GM18502 (cell line): ENCODE data around the gene SORBS2.

Experiments used
- ATAC-seq: cut with Tn5 transposase; IDR thresholded peaks from one replicate; pipeline ENCODE4 v1.9.1; 2021; ENCODE audit warnings: mild to moderate bottlenecking; ENCODE audit not compliant: unreplicated experiment, poor library complexity

The SORBS2 gene

DNA sequence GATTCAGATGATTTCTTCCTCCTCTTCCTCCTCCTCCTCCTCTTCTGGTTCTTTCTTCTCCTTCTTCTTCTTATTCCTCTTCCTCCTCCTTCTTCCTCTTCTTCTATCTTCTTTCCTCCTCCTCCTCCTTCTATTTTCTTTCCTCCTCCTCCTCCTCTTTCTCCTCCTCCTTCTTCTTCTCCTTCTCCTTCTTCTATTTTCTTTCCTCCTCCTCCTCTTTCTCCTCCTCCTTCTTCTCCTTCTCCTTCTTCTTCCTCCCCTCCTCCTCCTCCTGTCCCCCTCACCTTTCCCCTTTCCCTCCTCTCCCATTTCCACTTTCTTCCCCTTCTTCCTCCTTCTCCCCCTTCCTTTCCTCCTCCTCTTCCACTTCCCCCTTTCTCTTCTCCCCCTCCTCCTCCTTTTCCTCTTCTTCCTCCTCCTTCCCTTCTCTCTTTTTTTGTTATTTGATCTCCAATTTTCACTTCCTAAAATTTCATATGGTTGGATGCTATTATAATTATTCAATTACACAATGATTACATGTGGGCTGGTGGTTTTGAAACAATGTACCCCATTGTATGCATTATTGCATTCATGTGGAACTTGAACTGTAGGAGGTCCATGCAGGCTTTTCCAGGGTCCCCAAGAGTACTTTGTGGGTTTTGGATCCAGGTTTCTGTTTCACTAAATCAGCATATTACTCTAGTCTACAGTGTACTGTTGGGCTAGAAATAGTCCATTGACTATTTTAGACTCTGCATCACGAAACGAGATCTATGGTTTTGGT is 68.1 kb downstream of the SORBS2 start:
- ATAC-seq: no peak

DNA sequence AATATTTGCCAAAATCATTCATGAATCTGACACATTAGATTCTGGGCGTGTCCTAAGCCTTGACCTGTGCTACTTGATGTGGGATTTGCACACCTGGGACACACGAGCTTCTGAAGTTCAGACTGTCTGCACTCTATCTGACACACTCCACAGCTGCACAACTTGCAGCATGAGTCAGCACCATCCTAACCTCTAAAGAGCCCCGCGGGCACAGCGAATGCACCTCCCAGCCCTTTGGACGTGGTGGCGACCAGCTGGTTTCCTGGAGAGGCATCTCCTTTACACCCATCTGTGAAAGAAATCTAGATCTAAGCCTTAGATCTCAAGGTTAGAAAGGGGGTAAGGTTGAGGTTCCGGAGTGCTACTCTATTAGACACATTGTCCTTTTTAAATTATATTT is 69.2 kb downstream of the SORBS2 start:
- ATAC-seq: peak; percentile 68

DNA sequence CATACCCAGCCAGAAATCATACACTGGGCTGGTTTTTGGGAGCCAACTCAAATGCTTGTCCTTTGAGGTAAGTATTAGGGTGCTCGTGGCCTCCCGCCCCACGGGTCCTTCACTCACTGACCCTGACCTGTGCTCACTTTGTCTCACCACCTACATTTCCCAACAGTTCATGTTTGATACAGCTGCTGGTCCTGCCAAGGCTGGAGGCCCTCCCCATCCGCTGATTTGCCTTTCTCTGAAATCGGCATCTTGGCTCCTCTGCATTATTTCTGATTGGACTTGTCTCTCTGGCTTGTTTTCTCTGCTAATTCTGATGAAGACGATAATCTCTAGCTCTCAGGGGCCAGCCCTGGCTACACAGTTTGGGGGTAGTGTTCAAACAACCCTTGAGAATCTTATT is 70.2 kb downstream of the SORBS2 start:
- no peak for ATAC-seq

DNA sequence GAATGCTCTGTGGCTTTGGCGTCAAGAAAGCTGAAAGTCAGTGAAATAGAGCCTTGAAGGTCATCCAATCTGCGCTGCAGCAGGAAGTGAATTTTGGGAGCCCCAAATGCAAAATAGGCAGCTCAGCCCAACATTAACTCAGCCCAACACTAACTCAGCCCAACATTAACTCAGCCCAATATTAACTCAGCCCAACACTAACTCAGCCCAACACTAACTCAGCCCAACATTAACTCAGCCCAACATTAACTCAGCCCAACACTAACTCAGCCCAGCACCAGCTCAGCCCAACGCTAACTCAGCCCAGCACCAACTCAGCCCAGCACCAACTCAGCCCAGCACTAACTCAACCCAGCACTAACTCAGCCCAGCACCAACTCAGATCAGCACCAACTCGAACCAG is 71.5 kb downstream of the SORBS2 start:
- ATAC-seq: no peak

DNA sequence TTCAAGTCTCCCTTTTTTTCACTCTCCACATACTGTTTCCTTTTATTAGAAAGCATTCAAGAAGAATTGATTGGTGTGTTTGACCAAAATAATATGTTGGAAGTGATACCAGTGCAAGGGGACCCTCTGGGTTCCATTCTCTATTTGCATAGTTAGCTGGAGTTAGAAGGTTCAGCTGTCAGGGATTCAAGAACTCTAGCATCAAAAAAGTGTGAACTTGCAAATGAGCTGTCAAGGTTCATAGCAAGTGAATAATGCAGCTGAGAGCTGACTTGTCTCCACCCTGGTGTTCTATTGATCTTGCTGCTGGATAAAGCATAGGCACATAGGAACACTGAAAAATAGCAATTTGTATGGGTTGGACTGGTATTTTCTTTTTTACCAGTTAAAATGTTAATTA is 73.2 kb downstream of the SORBS2 start:
- ATAC-seq: peak; percentile 23

DNA sequence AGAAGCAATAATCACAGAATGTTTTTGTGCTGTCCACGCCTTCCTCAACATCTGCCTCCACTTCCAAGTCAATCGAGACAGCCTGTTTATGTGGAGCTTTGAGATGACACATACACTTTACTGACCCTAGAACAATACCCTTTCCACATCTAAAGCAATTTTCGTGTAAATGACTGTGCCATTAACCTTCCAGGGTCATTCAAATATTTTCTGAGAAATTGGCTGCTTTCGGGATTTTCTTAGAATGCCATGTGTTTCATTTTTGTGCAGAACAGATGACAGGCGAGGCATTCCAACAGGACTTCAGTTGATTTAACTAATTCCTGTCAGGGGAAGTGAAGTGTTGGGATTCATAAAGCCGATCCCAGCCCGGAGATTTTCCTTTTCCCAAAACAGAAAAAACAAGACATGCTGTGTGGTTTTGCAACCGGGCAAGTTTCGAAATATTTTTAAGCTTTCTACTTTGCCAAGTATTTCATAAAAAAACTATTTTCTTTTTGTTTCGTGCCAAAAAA is 73.9 kb downstream of the SORBS2 start:
- no peak for ATAC-seq

DNA sequence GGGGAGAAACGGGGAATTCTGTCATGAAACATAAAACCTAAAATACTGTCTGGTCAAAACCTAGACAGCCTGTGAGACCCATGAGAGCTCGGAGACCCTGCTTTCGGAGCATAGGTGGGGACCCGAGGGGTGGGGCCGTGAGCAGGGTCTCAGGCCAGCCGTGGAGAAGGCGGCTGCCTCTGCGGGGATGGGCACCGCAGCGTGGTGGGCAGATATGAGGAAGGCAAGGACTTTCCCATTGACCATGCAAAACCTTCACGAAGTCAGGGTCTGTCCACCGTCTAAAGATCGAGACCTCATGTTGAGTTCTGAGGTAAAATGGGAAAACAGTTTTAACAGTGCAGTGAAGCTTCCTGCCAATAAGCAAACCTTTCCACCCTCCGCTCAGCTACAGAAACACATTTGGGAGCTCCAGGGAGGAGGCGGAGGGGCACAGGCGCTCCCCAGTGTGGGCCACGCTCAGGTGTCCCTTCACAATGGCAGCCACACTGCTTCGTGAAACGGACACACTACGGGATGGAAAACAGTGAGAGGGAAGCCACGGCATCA is 74.4 kb downstream of the SORBS2 start:
- ATAC-seq: no peak

DNA sequence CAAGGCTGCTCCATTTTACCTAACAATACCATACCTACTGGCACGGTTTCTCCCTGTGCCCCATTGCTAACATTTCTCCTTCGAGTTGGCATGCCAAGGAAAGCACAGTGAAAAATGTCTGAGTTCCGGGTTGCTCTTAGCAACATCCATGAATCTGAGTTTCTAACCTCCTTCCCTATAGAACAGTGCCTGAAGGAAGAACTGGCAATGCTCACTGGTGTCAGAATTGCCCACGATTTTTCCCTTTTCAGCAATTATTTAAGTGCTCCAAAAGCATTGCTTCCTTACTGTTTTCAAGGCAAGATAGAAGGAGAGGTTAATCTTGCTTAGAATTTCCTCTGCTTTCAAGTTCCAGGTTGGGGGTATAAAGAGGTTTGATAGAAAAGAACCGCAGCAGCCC is 75.1 kb downstream of the SORBS2 start:
- ATAC-seq: no peak

DNA sequence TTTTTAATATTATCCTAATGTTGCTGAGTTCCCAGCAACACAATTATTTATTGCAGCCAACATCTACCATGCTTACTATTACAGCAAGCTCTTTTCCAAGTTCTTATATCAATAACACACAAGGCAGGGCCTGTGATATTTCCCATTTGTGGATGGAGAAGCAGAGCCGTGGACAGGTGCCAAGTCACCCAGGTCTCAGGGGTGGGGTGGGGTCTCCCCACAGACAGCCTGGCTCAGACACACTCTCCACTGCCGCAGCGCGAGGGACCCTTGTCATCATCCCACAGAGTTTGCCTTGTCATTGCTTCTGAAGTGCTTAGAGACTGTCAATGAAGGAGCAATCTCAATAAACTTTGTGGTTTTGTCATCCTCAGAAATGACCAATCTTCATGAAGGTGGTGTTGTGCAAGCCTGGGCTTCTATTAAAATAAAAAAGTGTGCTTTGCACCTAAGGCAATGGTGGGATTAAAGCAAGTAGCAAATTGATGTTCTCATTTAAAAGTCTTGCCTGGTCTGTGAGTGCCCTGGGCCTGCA is 76.1 kb downstream of the SORBS2 start:
- ATAC-seq: no peak

DNA sequence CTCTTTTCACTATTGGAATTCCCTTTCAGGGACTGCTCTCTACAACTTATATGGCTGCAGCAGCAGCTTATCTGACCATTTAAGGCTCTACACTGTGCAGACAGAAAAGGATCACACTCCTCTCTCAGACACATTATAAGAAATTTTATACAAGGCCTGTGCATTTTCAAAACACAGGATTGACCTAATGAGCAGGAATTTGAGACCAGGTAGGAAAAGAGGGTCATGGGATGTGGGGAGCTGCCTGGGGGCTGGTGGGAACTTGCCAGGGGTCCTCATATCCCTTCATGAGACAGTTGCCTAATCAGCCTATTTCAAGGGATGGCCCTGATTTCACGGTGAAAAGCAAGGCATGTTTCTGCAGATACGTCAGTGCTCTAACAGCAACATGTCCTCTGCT is 77.1 kb downstream of the SORBS2 start:
- no peak for ATAC-seq

DNA sequence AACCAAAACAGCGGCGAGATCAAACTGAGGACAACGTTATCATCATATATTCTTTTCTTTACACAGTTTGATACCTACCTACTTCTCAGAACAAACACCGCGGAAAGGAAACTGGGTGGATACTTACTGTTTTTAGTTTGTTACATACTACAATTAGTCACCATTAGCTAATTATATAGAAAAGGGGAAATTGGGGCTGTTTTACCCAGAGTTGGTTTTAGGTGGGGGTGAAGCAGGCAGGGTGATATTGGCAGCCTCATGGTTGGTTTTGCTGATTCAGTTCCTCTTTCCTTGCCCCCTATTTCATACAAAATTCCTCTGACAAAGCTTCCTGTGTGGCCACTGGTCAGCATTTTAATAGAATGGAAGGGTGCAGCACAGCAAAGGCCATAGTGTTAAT is 77.8 kb downstream of the SORBS2 start:
- ATAC-seq: peak; percentile 68

DNA sequence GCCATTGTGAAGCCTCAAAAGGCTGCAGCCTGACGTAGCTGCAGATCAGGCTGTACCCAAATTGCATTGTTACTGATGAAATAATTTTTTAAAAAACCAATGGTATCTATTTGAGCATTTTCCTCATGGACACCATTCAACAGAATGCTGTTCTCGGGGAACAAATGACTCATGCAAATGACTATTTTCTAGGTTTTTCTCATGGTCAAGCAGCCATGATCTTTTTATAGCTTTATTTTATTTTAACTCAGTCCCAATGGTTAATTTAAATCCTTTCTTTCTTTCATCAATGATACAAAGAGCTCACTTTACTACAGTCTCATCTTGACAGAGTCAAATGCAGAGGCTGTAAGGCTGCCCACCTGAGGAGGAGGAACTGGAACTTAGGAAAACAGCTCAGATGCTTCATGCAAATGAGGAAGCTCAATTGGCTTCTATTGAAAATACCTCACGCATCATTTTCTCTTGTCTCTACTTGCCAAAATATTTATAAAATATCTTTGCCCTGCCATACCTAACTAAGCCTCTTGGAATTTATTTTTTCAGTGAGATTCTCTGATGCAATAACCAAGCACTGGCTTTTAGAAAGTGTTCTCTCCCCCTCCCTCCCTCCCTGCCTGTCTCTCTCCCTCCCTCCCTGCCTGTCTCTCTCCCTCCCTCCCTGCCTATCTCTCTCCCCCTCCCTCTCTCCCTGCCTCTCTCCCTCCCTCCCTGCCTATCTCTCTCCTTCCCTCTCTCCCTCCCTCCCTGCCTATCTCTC is 81.0 kb downstream of the SORBS2 start:
- ATAC-seq: peak; percentile 64

DNA sequence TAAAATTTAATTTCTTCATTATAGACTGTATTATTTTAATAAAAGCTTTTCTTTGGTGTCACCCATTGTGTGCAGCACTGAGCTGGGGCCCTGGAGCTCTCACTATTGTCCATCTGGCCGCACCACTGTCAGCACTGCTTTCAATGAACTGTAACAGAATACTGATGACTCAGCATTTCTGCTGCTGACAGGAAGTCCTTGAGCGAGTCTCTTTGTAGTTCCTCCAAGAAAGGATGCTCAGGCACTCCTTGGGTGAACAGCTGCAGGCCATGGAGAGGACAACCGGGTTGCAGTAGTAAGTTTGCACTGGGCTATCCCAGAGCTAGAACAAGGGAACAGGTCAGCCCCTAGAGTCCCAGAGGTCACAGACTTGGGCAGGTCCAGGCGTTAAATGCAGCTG is 81.6 kb downstream of the SORBS2 start:
- peak; percentile 51 for ATAC-seq

DNA sequence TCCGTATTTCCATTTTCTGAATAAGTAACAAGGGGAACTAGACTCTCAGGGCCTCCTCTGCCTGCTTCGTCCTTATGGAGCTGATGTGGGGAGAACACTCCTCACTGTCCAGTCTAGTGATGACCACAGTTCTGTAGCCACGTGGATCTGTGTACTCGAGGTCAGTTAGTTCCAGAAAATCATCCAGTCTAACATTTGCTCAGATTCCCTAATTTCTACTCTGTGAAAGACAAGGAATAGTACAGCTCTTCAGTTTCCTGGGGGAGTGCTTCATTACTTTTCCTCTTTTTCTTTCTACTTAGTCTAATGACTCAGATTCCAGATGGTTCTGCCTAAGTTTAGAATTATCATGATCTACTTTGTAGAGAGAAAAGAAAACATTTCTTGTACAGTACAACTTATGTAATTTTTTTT is 82.6 kb downstream of the SORBS2 start:
- ATAC-seq: no peak

DNA sequence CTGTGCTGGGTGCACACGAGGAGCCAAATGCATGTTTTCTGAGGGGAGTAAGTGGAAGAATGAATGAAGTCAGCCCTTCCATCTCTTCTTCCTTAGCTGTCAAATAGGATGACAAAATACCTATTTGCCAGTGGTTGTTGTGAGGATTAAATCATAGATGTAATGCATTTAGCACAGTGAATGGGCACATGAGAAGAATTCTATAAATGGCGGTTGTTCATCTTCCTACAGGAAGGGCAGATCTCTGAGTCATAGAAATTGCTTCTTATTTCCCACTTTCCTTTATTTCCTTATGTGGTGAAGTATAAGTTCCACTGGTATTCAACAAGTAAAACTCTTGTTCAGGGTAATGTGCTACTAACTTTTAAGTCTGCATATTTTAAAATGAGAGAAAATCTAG is 83.1 kb downstream of the SORBS2 start:
- no peak for ATAC-seq

DNA sequence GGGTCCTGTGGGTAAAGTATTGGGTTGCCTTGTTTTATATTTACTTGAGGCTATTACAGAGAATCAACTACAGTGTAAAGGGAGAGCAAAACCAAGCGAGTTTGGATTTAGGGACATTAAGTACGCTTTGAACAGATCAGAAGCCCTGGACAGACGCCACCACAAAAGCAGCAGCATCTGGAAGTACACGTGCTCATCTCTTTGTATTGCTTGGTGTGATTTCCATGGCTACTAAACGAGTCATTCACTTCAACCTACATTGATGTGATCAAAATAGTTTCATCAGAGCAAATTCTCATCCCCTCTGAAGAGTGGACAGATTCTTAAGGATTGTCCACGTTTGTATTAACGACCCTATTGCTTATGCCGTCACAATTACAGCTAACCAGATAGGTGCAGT is 85.1 kb downstream of the SORBS2 start:
- ATAC-seq: no peak

DNA sequence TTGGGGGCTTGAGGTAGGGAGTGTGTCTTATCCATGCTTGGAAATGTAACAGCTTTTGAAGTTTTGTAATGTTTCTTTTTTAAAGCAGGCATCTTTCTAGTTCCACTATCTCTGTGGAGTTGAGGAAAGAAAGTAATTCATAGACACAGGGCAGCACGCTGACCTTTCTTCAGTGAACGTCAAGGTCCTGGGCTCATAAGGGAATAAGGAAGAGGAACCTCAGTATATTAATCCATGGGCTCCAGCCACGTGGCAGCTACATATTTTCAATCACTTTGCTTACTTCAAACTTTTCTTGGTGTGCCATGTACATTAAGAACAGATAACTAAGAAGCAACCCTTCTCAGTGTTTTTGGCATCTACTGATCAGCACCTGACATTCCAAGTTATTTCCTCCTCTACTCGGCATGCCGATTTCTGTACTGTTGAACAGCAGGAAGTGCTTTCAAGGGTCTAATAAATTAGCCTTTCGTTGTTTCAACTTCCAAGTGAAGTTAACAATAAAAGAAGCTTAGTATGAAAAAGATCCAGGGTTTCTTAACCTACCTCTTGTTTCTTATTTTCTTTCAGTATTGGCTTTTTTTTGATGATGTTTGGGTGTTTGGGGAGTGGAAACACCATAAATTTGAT is 88.2 kb downstream of the SORBS2 start:
- no peak for ATAC-seq

DNA sequence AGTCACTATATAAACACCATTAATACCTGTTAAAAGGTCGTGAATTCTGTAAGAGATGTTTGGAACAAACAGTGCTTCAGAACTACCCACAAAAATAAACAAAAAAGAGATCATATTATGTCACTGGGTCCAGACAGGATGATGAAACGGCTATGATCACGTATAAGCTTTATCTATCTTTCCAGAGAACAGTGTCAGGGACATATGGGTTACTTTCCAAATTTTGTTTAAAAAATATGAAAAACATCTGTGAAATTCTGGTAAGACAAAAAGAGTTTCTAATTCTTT is 90.0 kb downstream of the SORBS2 start:
- no peak for ATAC-seq

DNA sequence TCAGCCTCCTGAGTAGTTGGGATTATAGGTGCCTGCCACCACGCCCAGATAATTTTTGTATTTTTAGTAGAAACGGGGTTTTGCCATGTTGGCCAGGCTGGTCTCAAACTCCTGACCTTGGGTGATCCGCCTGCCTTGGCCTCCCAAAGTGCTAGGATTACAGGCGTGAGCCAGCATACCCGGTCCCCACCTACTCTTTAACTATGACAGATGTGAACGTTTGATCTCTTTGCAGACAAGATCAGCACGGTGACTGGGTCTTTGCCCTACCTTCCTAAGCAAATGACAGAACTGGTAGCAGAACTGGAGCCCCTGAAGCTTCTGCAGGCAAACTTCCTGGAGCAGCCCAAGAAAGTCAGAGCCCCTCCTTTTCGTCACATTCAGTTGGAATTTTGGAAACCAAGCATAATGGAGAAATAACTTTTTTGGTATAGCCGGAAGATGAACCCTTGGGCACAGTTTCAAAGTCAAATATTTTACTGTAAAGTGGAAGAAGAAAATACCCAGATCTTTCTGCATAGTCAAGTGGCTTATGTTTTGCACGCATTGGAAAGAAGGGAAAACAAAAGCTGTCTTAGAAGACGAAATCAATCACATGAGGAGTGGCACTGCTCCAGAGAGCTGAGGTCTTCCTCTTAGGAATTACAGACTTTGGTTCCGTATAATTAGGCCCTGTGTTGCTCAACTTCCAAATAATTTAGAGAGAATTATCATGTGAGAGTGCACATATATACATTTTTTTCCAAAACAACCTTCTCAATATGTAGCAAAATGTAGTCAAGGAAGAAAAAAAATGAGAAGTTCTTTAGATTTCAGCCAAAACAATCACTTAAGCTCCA is 90.6 kb downstream of the SORBS2 start:
- ATAC-seq: no peak

DNA sequence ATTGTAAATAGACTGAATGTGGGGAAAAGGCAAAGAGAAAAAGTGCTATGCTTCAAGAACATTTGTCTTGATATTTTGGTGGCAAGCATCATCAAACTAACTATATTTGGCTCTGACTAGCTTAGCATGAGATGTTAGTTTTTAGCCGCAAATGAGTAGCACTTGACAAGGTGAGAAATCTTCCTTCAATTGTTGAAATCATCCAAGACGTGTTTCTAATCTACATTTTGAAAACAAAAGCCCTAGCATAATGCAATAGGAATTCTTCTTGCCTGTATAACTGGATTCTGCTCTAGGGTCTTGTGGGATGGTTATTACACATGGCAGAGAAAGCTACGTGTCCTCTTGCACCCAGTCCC is 92.5 kb downstream of the SORBS2 start:
- ATAC-seq: no peak
